CD14-positive monocyte (primary cell): ENCODE data around the gene TJP3. TPM values are rescaled to one million over a fixed set of nuclear protein-coding genes. Genes with fewer than 3 reads are reported as not detected.
A peak's percentile ranks its signal among the peaks of the same experiment; 100 is the strongest.

Experiments
- DNase-seq, 3 donors: peaks; one replicate each; pipeline ENCODE4 v3.0.0-alpha.2; 2011 to 2022
- H2AFZ ChIP-seq: 2 replicates; pipeline ENCODE4 v1.6.0; 2012; ENCODE audit warnings: mild to moderate bottlenecking, low read depth, low read length, inconsistent platforms; ENCODE audit not compliant: insufficient read depth, poor library complexity, severe bottlenecking
- H3K27ac ChIP-seq, 2 donors: 1 replicate in 1 of 2; 2 replicates in 1 of 2; pipeline ENCODE4 v1.5.1; 2012 to 2013; ENCODE audit warnings: low read length in 2 of 2, control low read depth in 1 of 2, inconsistent platforms in 1 of 2, low read depth in 1 of 2, mild to moderate bottlenecking in 1 of 2
- H3K27me3 ChIP-seq, 2 donors: one replicate each; pipeline versions ENCODE4 v1.6.0 to v1.6.1; 2011 to 2013; ENCODE audit warnings: low read length in 2 of 2; ENCODE audit not compliant: control insufficient read depth in 2 of 2, insufficient read depth in 2 of 2
- H3K36me3 ChIP-seq, 2 donors: replicated peaks in 1 of 2; 1 replicate in 1 of 2; 2 replicates in 1 of 2; pipeline versions ENCODE4 v1.5.1 to v1.6.1; 2012 to 2013; ENCODE audit warnings: low read length in 2 of 2, control low read depth in 1 of 2, inconsistent platforms in 1 of 2, mild to moderate bottlenecking in 1 of 2; ENCODE audit not compliant: insufficient read depth in 2 of 2, control insufficient read depth in 1 of 2
- H3K4me1 ChIP-seq, 2 donors: 1 replicate in 1 of 2; 2 replicates in 1 of 2; pipeline versions ENCODE4 v1.5.1 to v1.6.1; 2012 to 2013; ENCODE audit warnings: low read length in 2 of 2, control low read depth in 1 of 2, inconsistent platforms in 1 of 2, mild to moderate bottlenecking in 1 of 2, moderate library complexity in 1 of 2; ENCODE audit not compliant: insufficient read depth in 2 of 2, control insufficient read depth in 1 of 2
- H3K4me2 ChIP-seq: replicated peaks from 2 replicates; pipeline ENCODE3; 2012; ENCODE audit warnings: low read length, moderate library complexity, mild to moderate bottlenecking; ENCODE audit not compliant: poor library complexity, severe bottlenecking; ENCODE audit errors: extremely low read depth
- H3K4me3 ChIP-seq, 3 experiments: fragments of 200-600 bp in 1 of 3; sonication (generic) in 1 of 3; replicated peaks in 1 of 3; 1 replicate in 2 of 3; 2 replicates in 1 of 3; pipeline ENCODE4 v1.5.1; 2011 to 2013; ENCODE audit warnings: low read length in 3 of 3, mild to moderate bottlenecking in 3 of 3, control low read depth in 2 of 3, low read depth in 2 of 3, inconsistent platforms in 1 of 3, moderate library complexity in 1 of 3
- H3K79me2 ChIP-seq: 2 replicates; pipeline ENCODE4 v1.6.0; 2012; ENCODE audit warnings: mild to moderate bottlenecking, control low read depth, inconsistent platforms, low read length, moderate library complexity; ENCODE audit not compliant: insufficient read depth
- H3K9ac ChIP-seq: 2 replicates; pipeline ENCODE4 v1.6.0; 2017; ENCODE audit warnings: low read length, mild to moderate bottlenecking; ENCODE audit not compliant: insufficient read depth, poor library complexity, severe bottlenecking
- H3K9me3 ChIP-seq, 2 donors: replicated peaks in 1 of 2; 1 replicate in 1 of 2; 2 replicates in 1 of 2; pipeline versions ENCODE4 v1.5.1 to v1.6.1; 2012 to 2013; ENCODE audit warnings: low read length in 2 of 2, control low read depth in 1 of 2; ENCODE audit not compliant: control insufficient read depth in 1 of 2, insufficient read depth in 1 of 2
- H4K20me1 ChIP-seq: 2 replicates; pipeline ENCODE4 v1.6.0; 2012; ENCODE audit warnings: mild to moderate bottlenecking, low read length, control low read depth, moderate library complexity; ENCODE audit not compliant: insufficient read depth
- H3K27ac Mint-ChIP-seq, 7 donors: one replicate each; pipeline ENCODE4 v1.8.0; 2020; ENCODE audit warnings: mild to moderate bottlenecking in 7 of 7, mixed read lengths in 7 of 7, moderate library complexity in 6 of 7, inconsistent platforms in 2 of 7
- H3K27me3 Mint-ChIP-seq, 3 donors: one replicate each; pipeline ENCODE4 v1.8.0; 2021 to 2022; ENCODE audit warnings: low read depth in 3 of 3, mild to moderate bottlenecking in 3 of 3, mixed read lengths in 3 of 3, moderate library complexity in 3 of 3, inconsistent platforms in 1 of 3
- H3K36me3 Mint-ChIP-seq, 2 donors: one replicate each; pipeline ENCODE4 v1.8.0; 2020; ENCODE audit warnings: mixed read lengths in 2 of 2, inconsistent platforms in 1 of 2, mild to moderate bottlenecking in 1 of 2
- H3K4me1 Mint-ChIP-seq: one replicate; pipeline ENCODE4 v1.8.0; 2020; ENCODE audit warnings: mild to moderate bottlenecking, mixed read lengths
- H3K4me3 Mint-ChIP-seq, 2 donors: one replicate each; pipeline ENCODE4 v1.8.0; 2020; ENCODE audit warnings: mild to moderate bottlenecking in 2 of 2, mixed read lengths in 2 of 2, moderate library complexity in 1 of 2
- H3K9me3 Mint-ChIP-seq, 7 donors: one replicate each; pipeline ENCODE4 v1.8.0; 2020 to 2022; ENCODE audit warnings: mixed read lengths in 7 of 7, mild to moderate bottlenecking in 6 of 7, moderate library complexity in 6 of 7, inconsistent platforms in 2 of 7
- WGBS: methylation state at CpG from one replicate; pipeline ENCODE4 v1.1.5; 2013; ENCODE audit warnings: missing lambda C conversion rate; ENCODE audit not compliant: insufficient coverage; 5-methylcytosine and 5-hydroxymethylcytosine counted together
- intact Hi-C, 2 donors: fragments of 100-400 bp; cut with micrococcal nuclease; formaldehyde crosslinking; loops; one replicate each; pipeline versions ENCODE4 v1.15.0 to v1.15.1; 2023
- polyA plus RNA-seq, 3 donors: library from polyadenylated mRNA; depleted of rRNA in 1 of 3; unstranded in 2 of 3; stranded (reverse) in 1 of 3; fragments of 300-500 nt in 2 of 3; fragments of >200 nt in 1 of 3; fragmentation: Illumina TruSeq in 2 of 3; gene quantifications; 1 replicate in 2 of 3; 2 replicates in 1 of 3; pipeline ENCODE4 v1.2.3, GENCODE V29; 2012 to 2021
- TF ChIP-seq, protein P1 (sequence below): fragments of 200-600 bp; IDR thresholded peaks from one replicate; pipeline ENCODE4 v1.8.0; 2022; ENCODE audit warnings: antibody characterized with exemption, mild to moderate bottlenecking

TJP3 gene
- polyA plus RNA-seq, 3 donors = 0.01 TPM; not detected in 2

DNA sequence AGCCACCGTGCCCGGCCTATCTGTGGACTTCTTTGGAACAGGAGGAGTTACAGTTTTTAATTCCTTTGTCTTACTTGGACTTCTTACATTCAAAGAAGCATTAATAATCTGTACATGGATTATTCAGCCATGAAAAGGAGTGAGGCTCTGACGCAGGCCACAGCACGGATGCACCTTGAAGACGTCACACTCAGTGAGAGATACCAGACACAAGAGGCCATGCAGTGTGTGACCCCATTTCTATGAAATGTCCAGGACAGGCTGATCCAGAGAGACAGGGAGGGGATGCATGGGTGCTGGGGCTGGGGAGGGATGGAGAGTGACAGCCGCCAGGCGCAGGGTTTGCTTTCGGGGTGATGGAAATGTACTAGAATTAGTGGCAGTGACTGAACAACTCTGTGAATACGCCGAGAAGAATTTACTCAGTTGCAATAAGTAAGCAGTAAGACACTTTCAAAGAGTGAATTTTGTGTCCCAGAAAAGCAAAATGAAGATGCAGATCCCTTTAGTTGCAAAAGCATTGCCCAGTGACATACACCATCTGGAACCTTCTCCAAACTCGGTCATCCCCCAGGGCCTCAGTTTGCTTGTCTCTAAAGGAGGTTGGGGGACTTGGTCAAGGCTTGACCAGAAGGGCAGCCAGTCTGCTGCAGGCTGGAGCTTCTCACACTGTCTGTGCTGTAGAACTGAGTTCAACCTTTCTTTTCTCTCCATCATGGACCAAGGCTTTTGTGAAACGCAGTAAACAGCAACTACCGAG is 33.2 kb upstream of the TJP3 start:
- H3K79me2 ChIP-seq = peaks cover 17% of the 10 kb centered on the region
- H3K9ac ChIP-seq = no peak overlapping the region
- H3K4me2 ChIP-seq = no peak overlapping the region
- peaks cover 0 to 6% (median 0%) of the 10 kb centered on the region in 7 donors for H3K9me3 Mint-ChIP-seq
- H3K27ac ChIP-seq = no peak overlapping the region
- peaks cover 31% of the 10 kb centered on the region for H3K4me1 Mint-ChIP-seq
- peaks cover 13 to 29% (median 23%) of the 10 kb centered on the region in 3 donors for H3K27me3 Mint-ChIP-seq
- peaks cover 97% of the 10 kb centered on the region for H4K20me1 ChIP-seq
- no peaks in the 10 kb centered on the region for H3K9me3 ChIP-seq
- DNase-seq = no peak
- no peak overlapping the region for H2AFZ ChIP-seq
- H3K36me3 ChIP-seq = peaks cover under 1 to 11% of the 10 kb centered on the region in 2 donors
- no peak overlapping the region for H3K4me3 ChIP-seq
- peaks cover 17 to 31% of the 10 kb centered on the region in 2 donors for H3K36me3 Mint-ChIP-seq
- TF ChIP-seq, protein P1, sequence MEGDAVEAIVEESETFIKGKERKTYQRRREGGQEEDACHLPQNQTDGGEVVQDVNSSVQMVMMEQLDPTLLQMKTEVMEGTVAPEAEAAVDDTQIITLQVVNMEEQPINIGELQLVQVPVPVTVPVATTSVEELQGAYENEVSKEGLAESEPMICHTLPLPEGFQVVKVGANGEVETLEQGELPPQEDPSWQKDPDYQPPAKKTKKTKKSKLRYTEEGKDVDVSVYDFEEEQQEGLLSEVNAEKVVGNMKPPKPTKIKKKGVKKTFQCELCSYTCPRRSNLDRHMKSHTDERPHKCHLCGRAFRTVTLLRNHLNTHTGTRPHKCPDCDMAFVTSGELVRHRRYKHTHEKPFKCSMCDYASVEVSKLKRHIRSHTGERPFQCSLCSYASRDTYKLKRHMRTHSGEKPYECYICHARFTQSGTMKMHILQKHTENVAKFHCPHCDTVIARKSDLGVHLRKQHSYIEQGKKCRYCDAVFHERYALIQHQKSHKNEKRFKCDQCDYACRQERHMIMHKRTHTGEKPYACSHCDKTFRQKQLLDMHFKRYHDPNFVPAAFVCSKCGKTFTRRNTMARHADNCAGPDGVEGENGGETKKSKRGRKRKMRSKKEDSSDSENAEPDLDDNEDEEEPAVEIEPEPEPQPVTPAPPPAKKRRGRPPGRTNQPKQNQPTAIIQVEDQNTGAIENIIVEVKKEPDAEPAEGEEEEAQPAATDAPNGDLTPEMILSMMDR = no peak
- peaks cover 3 to 18% of the 10 kb centered on the region in 2 donors for H3K27me3 ChIP-seq
- peak overlapping the region in 1 of 7 donors; percentile 3 for H3K27ac Mint-ChIP-seq
- H3K4me1 ChIP-seq = peaks cover 28 to 30% of the 10 kb centered on the region in 2 donors
- 99% methylated on average over 9 of the region's 13 CpGs for WGBS
- H3K4me3 Mint-ChIP-seq = no peak overlapping the region
- intact Hi-C loops = no loop called here

DNA sequence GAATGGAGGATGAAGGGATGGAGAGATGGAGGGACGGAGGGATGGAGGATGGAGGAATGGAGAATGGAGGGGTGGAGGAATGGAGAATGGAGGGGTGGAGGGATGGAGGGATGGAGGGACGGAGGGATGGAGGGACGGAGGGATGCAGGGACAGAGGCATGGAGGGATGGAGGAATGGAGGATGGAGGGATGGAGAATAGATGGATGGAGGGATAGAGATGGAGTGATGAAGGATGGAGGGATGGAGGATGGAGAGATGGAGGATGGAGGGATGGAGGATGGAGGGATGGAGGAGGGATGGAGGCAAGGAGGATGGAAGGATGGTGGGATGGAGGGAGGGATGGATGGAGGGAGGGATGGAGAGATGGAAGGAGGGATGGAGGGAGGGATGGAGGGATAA is 30.0 kb upstream of the TJP3 start:
- intact Hi-C loops = no loop called here
- Mint-ChIP-seq H3K4me1 (peaks cover 11% of the 10 kb centered on the region), H3K27ac (no peak overlapping the region), H3K4me3 (no peak overlapping the region), H3K27me3 (peaks cover 0 to 7% (median under 1%) of the 10 kb centered on the region in 3 donors), H3K9me3 (peaks cover 0 to 6% (median 0%) of the 10 kb centered on the region in 7 donors), H3K36me3 (peaks cover 25 to 43% of the 10 kb centered on the region in 2 donors)
- WGBS = 100% methylated on average over 3 of the region's 3 CpGs
- Histone ChIP-seq H4K20me1 (peaks cover 99% of the 10 kb centered on the region), H3K36me3 (peaks cover 2 to 18% of the 10 kb centered on the region in 2 donors), H3K4me3 (no peak overlapping the region), H3K4me2 (no peak overlapping the region), H3K79me2 (peaks cover 9% of the 10 kb centered on the region), H3K9ac (no peak overlapping the region), H3K9me3 (no peaks in the 10 kb centered on the region), H3K27ac (no peak overlapping the region), H3K4me1 (peaks cover 5 to 7% of the 10 kb centered on the region in 2 donors), H3K27me3 (no peaks in the 10 kb centered on the region), H2AFZ (no peak overlapping the region)
- no peak for DNase-seq
- TF ChIP-seq, protein P1 = no peak
